HuH-7.5 (cell line): ENCODE measurements around the gene FADS6.

Source experiments
- DNase-seq: peaks from one replicate; pipeline ENCODE4 v3.0.0; 2011; ENCODE audit warnings: low spot score

FADS6 gene

DNA sequence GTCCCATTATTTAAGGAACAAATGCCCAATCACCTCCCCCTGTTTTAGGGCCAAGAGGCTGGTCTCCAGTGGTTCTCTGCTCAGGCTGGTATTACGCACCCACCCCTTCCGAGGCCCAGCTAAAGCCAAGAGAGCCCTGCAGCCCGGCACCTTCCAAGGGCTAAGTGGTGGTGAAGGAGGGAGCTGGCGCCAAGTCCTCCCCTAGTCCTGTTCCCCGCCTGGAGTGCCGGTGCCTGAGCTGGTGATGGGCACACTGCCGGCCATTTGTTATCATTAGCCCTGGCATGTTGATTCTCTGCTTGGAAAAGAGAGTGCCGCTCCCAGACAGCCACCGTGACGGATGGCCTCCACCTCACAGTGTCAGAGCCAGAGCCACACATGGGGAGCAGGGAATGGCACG is 65.6 kb downstream of the FADS6 start:
- DNase-seq = no peak
